ENCODE results near the gene PDIA3.
A peak's percentile ranks its signal among the peaks of the same experiment; 100 is the strongest.

The PDIA3 gene

GRCh38 chr15:43749690-43750345, 3.6 kb downstream of the PDIA3 start:
- no peak for DNase-seq (ENCODE audit: insufficient read length, low spot score)
- TF ChIP-seq POLR2A (IDR thresholded peaks at IDR 0.05; ENCODE audit: low read depth, low read length) (no peak), SPI1 (IDR thresholded peaks at IDR 0.05; ENCODE audit: low read depth, low read length) (no peak), PAX5 (IDR thresholded peaks at IDR 0.05; ENCODE audit: insufficient read depth, low read length, severe bottlenecking) (no peak), POU2F2 (IDR thresholded peaks at IDR 0.05; ENCODE audit: low read depth, low read length) (no peak), POLR2AphosphoS5 (IDR thresholded peaks at IDR 0.05; ENCODE audit: low read depth, low read length) (no peak), TAF1 (IDR thresholded peaks at IDR 0.05; ENCODE audit: low read depth, low read length) (no peak)
- no peak for FAIRE-seq

- no peak for TF ChIP-seq PAX5 (IDR thresholded peaks at IDR 0.05; ENCODE audit: insufficient read depth, low read length, severe bottlenecking)
- no peak for DNase-seq (ENCODE audit: insufficient read length, low spot score)
- FAIRE-seq, result no peak
These were observed 5.6 kb downstream of the PDIA3 start for GRCh38 chr15:43751885-43752284.

- TF ChIP-seq SPI1 (IDR thresholded peaks at IDR 0.05; ENCODE audit: low read depth, low read length) (no peak), PAX5 (IDR thresholded peaks at IDR 0.05; ENCODE audit: insufficient read depth, low read length, severe bottlenecking) (no peak)
- FAIRE-seq (no peak), DNase-seq (ENCODE audit: insufficient read length, low spot score) (no peak)
These were observed 16.6 kb downstream of the PDIA3 start for GRCh38 chr15:43762824-43763223.

GRCh38 chr15:43763819-43764446, 17.7 kb downstream of the PDIA3 start:
- TF ChIP-seq PAX5 (IDR thresholded peaks at IDR 0.05; ENCODE audit: insufficient read depth, low read length, severe bottlenecking), result no peak
- no peak for TF ChIP-seq TAF1 (IDR thresholded peaks at IDR 0.05; ENCODE audit: low read depth, low read length)
- no peak for FAIRE-seq
- no peak for DNase-seq (ENCODE audit: insufficient read length, low spot score)

- TF ChIP-seq SPI1 (IDR thresholded peaks at IDR 0.05; ENCODE audit: low read depth, low read length) (no peak), POLR2A (IDR thresholded peaks at IDR 0.05; ENCODE audit: low read depth, low read length) (no peak), PAX5 (IDR thresholded peaks at IDR 0.05; ENCODE audit: insufficient read depth, low read length, severe bottlenecking) (no peak), POLR2AphosphoS5 (IDR thresholded peaks at IDR 0.05; ENCODE audit: low read depth, low read length) (no peak), POU2F2 (IDR thresholded peaks at IDR 0.05; ENCODE audit: low read depth, low read length) (no peak), TAF1 (IDR thresholded peaks at IDR 0.05; ENCODE audit: low read depth, low read length) (no peak)
- no peak for DNase-seq (ENCODE audit: insufficient read length, low spot score)
- peak; percentile 76 for FAIRE-seq
These were observed 23.5 kb downstream of the PDIA3 start for GRCh38 chr15:43769584-43770228.

GRCh38 chr15:43771816-43772215, 25.6 kb downstream of the PDIA3 start:
- FAIRE-seq (no peak), DNase-seq (ENCODE audit: insufficient read length, low spot score) (no peak)
- TF ChIP-seq TAF1 (IDR thresholded peaks at IDR 0.05; ENCODE audit: low read depth, low read length) (no peak), POLR2A (IDR thresholded peaks at IDR 0.05; ENCODE audit: low read depth, low read length) (no peak; the same call in 1 of the 2 replicates), SPI1 (IDR thresholded peaks at IDR 0.05; ENCODE audit: low read depth, low read length) (no peak), POU2F2 (IDR thresholded peaks at IDR 0.05; ENCODE audit: low read depth, low read length) (no peak), PAX5 (IDR thresholded peaks at IDR 0.05; ENCODE audit: insufficient read depth, low read length, severe bottlenecking) (no peak), POLR2AphosphoS5 (IDR thresholded peaks at IDR 0.05; ENCODE audit: low read depth, low read length) (no peak)

- DNase-seq (ENCODE audit: insufficient read length, low spot score), result no peak
- TF ChIP-seq POLR2AphosphoS5 (IDR thresholded peaks at IDR 0.05; ENCODE audit: low read depth, low read length), result no peak
- TF ChIP-seq POLR2A (IDR thresholded peaks at IDR 0.05; ENCODE audit: low read depth, low read length), result no peak
- TF ChIP-seq POU2F2 (IDR thresholded peaks at IDR 0.05; ENCODE audit: low read depth, low read length), result no peak
- FAIRE-seq, result no peak
These were observed 26.4 kb downstream of the PDIA3 start for GRCh38 chr15:43772624-43773023.

GRCh38 chr15:43774062-43774461, 27.8 kb downstream of the PDIA3 start:
- 0 out of 2 replicates have a peak, but pooled peaks have one; percentile 9 for TF ChIP-seq POLR2A (IDR thresholded peaks at IDR 0.05; ENCODE audit: low read depth, low read length)
- TF ChIP-seq POLR2AphosphoS5 (IDR thresholded peaks at IDR 0.05; ENCODE audit: low read depth, low read length), result peak; percentile 45; the same call in 1 of the 2 replicates
- no peak for TF ChIP-seq TAF1 (IDR thresholded peaks at IDR 0.05; ENCODE audit: low read depth, low read length)
- DNase-seq (ENCODE audit: insufficient read length, low spot score) (no peak), FAIRE-seq (no peak)

GRCh38 chr15:43775411-43775965, 29.2 kb downstream of the PDIA3 start:
- no peak for TF ChIP-seq SPI1 (IDR thresholded peaks at IDR 0.05; ENCODE audit: low read depth, low read length)
- no peak for TF ChIP-seq PAX5 (IDR thresholded peaks at IDR 0.05; ENCODE audit: insufficient read depth, low read length, severe bottlenecking)
- no peak for TF ChIP-seq POLR2A (IDR thresholded peaks at IDR 0.05; ENCODE audit: low read depth, low read length)
- TF ChIP-seq TAF1 (IDR thresholded peaks at IDR 0.05; ENCODE audit: low read depth, low read length), result no peak
- TF ChIP-seq POU2F2 (IDR thresholded peaks at IDR 0.05; ENCODE audit: low read depth, low read length), result peak; percentile 61; the same call in 1 of the 2 replicates
- TF ChIP-seq POLR2AphosphoS5 (IDR thresholded peaks at IDR 0.05; ENCODE audit: low read depth, low read length), result no peak; the same call in 1 of the 2 replicates
- FAIRE-seq (no peak), DNase-seq (ENCODE audit: insufficient read length, low spot score) (no peak)

GRCh38 chr15:43776101-43776717, 30.0 kb downstream of the PDIA3 start:
- FAIRE-seq (peak; percentile 92), DNase-seq (ENCODE audit: insufficient read length, low spot score) (peak; percentile 38)
- no peak for TF ChIP-seq SPI1 (IDR thresholded peaks at IDR 0.05; ENCODE audit: low read depth, low read length)
- peak; percentile 43 for TF ChIP-seq PAX5 (IDR thresholded peaks at IDR 0.05; ENCODE audit: insufficient read depth, low read length, severe bottlenecking)
- no peak for TF ChIP-seq POLR2A (IDR thresholded peaks at IDR 0.05; ENCODE audit: low read depth, low read length)
- peak; percentile 19 for TF ChIP-seq POU2F2 (IDR thresholded peaks at IDR 0.05; ENCODE audit: low read depth, low read length)
- TF ChIP-seq POLR2AphosphoS5 (IDR thresholded peaks at IDR 0.05; ENCODE audit: low read depth, low read length), result no peak; the same call in 1 of the 2 replicates
- no peak for TF ChIP-seq TAF1 (IDR thresholded peaks at IDR 0.05; ENCODE audit: low read depth, low read length)

Data from GM12891 (cell line).